NCI-H2107 (cell line): Measurements from ENCODE around the gene NOS1AP.
"Not testable (repeated sequence)": the region's sequence is repeated elsewhere in the genome, so short reads cannot be mapped to it uniquely, and the experiment has no call there.

Source experiments
- DNase-seq: peaks from one replicate; lab custom pipeline; 2025; lab: John Stamatoyannopoulos, UW

NOS1AP gene

DNA sequence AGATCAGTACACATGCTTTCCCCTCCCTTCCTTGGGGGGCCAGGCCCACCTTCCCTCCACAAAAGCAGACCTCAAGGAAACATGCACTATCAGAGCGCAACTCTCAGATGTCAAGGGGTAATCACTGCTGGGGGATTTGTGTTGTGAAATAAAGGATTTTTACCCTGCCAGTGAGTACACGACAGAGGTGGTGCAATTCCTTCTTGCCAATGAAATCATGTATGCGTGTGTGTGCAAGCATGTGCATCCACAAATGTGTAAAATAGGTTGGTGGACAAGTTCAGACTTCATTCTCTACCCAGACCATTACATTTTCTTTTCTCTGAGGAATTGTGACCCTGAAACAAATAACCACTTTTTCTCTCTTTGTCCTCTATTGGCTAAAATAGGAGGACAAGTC, 9.8 kb upstream of the NOS1AP start:
- no peak for DNase-seq

DNA sequence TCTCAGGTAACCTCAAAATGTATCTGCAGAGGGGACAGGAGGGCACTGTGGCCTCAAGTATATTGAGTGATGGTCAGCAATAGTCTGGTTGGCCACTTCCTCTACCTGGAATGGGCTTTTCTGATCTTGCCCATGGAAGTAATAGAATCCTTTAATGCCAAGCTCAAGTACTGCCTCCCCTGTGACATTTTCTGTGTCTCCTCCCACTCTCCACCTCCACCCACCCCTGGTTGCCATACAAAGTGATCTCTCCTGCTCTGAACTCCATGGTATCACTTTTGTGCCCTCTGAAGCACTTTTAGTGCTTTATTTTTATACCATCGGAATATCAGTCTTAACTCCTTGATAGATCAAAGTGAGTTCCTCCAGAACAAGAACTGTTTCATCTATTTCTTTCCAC, 9.2 kb upstream of the NOS1AP start:
- DNase-seq, result no peak

DNA sequence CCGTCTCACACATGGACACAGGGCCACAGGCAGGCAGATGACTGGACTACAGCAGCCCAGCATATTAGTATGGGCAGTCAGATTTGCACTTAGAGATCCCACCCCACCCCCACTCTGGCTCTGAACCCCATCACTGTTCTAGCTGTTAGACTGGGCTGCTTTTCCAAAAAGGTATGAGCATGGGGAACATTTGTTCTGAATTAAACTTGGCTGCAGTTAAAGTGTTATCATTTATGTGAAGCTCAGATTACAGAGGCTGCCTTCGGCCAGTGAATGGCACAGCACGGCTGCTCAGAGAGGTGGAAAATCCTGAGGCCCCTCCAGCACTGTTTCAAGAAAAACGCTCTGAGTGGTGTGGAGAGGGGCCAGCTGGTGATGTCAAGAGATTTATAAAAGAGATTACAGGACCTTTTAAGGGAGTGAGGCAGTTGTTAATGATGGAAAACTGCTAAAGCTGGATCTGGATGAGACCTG, 6.9 kb upstream of the NOS1AP start:
- no peak for DNase-seq

DNA sequence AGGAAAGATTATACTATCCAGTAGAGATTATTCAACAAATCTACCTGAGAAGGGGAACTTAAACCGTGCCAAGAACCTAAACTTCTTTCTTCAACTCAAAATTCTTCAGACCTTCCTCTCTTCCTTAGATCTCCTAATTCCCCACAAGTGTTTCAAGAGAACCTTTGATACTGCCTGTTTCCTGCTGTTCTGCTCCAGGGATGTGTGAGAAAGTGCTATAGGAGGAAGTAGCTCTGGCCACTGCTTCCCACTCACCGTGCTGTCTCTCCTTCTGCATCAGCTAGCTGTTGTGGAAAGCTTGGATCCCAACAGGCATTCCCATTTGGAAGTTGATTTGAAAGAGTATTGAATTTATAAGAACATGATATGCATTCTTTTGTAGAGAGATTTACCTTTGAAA, 4.5 kb upstream of the NOS1AP start:
- no peak for DNase-seq

DNA sequence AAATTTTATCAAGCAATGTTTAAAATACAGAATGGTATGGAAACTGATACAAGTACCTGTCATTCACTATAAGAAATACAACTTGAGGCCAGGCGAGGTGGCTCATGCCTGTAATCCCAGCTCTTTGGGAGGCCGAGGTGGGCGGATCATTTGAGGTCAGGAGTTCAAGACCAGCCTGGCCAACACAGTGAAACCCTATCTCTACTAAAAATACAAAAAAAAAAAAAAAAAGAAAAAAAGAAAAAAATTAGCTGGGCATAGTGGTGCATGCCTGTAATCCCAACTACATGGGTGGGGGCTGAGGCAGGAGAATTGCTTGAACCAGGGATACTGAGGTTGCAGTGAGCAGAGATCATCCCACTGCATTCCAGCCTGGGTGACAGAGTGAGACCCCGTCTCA, 2.7 kb upstream of the NOS1AP start:
- not testable (repeated sequence) for DNase-seq

DNA sequence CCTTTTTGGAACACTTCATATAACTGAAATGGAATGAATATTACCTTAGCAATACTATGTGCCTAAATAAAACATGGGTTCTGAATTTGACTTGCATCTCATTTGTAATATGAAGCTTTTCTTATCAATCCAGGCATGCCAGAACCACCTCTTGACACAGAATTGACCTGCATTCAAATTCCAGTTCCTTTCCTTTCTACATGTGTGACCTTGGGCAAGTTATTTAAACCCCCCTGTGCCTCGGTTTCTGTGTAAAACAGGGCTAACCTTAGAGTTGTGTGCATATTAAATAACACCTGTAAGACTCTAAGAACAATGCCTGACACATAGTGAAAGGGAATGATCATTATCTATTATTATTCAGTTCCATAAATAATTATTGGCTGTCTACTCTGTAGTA, 2.0 kb upstream of the NOS1AP start:
- no peak for DNase-seq

DNA sequence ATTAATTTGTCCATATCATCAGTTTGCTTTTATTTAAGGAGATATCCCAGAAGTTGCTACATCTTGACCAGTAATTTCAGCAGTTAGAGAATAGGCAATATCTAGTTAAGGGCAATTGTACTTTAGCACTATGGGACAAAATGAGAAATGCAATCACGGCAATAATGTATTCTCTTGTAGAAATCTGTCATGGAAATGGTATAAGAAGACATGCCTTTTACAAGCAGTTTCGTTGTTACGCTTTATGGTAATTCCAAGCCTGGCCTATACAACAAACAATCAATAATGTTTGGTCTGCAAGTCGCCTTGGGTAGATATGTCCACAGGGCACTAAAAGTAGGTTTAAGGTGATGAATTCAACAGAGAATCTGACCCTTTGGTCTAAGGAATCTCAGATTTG, 1.2 kb upstream of the NOS1AP start:
- no peak for DNase-seq

DNA sequence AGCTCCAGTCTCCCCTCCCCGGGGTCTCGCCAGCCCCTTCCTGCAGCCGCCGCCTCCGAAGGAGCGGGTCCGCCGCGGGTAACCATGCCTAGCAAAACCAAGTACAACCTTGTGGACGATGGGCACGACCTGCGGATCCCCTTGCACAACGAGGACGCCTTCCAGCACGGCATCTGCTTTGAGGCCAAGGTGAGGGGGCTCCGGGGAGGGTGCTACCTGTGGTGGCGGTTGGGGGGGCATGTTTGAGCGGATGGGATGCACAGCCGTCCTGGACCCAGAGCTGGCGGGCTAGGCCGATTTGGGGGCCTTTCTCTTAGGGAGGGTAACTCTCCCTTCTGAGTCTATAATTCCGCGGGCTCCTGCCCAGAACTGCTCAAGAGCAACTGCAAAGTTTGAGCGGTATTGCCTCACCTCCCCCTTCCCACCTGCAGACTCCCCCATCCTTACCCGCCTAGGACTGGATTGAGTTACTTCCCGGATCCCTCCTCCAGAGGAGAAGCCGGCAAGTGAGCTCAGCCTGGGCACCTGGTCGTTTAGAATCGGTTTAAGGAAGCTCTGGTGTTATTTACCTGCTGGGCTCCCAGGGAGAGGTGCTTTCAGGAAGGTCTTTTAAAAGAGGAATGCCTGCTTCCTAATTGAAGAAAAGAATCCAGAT, 730 bp downstream of the NOS1AP start:
- DNase-seq, result peak; percentile 71

DNA sequence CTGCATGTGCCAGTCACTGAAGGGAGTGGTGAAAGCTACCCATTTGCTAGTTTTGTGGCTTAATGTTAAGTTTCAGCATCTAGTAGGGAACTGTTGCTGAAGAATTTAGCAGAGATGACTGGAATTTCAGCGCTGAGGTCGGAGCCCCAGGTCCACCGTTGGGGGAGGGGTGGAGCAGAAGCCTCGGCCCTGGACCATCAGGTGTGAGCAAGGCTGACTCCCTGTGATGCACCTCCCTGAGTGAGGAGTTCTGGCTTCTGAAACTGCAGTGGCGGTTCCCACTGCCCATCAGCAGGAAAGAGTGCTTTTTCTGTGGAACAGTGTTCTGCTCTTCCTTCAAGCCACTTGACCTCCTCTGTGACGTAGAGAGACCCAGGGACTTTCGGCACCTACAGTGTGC, 1.3 kb downstream of the NOS1AP start:
- no peak for DNase-seq

DNA sequence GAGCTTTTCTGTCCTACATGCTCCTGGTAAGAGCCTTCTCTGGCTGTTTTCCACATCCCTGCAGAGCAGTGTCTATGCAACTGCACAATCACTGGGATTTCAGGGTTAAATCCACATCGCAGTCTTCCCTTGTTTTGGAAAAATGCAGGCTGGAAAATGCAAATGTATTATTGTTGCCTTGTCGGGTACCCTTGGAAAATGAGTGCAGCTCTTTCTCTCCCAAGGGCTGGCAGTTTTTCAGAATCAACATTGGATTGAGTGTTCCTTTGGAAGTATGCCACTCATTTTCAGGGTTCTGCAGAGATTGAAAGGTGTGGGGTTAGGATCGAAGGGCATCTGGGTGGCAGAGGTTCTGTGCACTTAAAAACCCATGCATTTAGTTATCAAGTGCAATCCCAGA, 3.2 kb downstream of the NOS1AP start:
- DNase-seq, result no peak

DNA sequence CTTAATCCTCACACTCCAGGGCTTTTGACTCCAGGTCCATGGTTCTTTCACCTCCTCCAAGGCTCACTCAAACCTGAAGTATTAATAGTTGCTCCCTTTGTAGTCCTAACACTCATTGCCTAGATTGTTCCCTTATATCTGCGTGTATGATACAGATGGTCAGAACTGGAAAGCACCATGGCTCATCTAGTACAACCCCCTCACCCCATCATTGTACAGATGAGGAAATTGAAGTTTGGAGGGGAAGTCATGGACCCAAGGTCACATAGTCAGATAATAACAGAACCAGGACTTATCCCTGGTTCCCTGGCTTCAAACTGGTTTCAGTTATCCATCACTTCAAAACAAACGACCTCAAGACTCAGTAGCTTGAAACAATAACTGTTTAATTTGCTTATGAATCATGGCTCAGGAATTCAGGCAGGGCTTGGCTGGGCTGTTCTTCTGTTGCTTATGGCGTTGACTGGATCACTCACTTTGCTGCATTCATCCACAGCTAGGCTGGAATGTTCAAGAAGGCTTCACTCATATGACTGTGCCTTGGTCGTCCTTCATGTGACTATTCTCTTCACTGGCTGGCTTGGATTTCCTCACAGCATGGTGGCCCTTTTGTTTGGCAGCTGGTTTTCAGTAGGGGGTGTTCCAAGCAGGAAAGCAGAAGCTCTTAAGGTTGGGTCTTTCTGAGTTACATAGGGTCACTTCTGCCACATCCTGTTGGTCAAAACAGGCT, 5.0 kb downstream of the NOS1AP start:
- no peak for DNase-seq

DNA sequence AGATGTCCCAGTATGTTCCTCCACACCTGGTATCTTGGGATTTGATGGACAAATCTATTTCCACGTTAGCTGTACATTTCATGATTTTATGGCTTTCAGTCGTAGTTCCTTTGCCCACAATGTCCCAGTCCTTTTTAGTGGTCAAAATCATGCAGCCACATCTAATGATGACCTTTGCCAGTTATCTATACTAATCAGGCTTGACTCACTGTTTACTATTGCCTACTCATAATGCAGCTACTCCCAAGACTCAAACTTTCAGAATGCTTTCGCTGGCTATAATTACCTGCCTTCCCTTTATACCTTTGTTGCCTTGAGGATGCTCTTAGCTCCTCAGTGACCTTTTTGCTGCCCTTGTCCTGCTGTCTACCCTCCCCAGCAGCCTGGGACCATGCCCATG, 6.4 kb downstream of the NOS1AP start:
- DNase-seq, result no peak

DNA sequence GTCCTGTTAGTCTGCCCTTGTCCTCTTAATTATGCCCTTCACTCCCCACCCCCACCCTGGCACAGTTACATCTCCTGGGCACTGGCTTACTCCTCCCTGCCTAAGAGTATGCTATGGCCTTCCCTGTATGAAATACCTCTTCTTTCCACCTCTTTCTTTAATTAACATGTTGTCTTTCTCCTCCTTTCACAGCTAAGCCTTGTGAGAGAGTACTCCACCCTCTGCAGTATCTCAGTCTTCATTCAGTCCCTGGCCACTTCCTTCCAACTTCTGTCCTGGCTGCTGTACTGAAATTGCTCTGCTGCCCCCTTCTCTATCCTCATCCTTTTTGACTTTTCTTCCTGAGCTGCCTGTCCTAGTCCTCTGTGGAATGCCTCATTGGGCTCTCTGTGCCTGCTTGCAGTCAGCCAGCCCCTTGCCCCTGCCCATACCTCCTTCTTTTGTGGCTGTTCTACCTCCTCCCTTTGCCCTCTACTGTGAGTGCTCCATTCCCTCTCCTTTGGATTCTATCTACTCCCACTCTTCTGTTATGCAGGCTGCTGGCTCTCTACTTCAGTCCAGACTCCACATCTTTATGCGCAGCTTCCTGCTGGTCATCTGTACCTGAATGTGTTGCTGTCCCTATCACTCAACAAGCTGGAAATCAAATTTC, 8.3 kb downstream of the NOS1AP start:
- DNase-seq, result no peak

DNA sequence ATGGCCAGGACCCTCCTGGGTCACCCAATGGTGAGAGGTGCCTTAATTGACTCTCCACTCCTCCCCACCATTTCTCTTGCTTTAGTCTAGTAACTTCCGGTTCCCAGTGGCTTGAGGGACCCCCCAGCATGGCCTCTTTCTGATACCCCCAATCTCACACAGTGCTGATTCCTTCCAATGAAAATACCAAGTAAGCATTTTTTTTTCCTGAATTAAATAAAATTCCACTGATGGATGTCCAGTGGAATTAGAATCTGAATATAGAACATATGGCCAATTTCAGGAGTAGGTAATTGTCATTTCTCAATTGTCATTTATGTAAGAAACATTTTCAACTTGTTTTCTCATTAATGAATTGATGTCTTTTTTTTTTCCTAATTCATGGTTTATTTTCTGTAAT, 9.5 kb downstream of the NOS1AP start:
- DNase-seq, result no peak

DNA sequence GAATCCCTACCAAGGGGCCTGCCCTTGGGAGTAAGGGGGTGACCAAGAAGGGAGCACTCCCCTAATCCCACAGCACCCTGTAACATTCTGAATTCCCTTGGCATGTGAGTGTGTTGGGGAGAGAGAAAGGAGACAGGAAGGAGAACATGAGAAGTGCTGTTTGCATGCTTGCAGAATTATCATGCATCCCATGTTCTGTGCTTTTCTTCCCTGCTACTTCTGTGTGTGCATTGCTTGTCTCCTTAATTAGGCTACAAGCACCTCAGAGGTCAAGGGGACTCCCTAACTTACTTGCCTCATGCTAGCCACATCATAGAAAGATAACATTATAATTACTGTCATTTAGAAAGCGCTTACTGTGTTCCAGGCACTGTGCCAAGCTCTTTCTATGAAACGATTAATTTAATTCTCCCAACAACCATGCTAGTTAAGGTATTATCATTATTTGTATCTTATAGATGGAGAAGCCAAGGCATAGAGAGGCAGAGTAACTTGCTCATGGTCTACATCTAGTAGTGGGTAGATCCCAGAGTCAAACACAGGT, 11.1 kb downstream of the NOS1AP start:
- DNase-seq, result no peak

DNA sequence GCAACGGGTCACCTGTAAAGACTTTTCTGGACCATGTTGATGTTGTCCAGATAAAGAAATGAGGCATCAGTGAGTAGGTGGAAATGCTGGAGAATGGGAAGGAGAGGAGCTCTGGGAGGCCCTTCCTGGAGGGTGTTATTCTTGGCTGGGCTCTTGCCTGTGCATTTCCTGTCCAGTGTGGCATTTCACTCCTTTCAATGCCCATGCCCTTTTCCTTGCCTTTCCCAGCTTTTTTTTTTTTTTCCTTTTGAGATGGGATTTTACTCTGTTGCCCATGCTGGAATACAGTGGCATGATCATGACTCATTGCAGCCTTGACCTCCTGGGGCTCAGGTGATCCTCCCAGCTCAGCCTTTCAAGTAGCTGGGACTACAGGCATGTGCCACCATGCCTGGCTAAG, 11.8 kb downstream of the NOS1AP start:
- DNase-seq, result no peak

DNA sequence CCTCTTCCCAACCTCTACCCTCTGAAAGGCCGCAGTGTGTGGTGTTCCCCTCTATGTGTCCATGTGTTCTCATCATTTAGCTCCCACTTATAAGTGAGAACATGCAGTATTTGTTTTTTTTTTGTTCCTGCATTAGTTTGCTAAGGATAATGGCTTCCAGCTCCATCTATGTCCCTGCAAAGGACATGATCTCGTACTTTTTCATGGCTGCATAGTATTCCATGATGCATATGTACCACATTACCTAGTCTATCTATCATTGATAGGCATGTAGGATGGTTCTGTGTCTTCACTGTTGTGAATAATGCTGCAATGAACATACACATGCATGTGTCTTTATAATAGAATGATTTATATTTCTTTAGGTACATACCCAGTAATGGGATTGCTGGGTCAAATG, 12.6 kb downstream of the NOS1AP start:
- not testable (repeated sequence) for DNase-seq

DNA sequence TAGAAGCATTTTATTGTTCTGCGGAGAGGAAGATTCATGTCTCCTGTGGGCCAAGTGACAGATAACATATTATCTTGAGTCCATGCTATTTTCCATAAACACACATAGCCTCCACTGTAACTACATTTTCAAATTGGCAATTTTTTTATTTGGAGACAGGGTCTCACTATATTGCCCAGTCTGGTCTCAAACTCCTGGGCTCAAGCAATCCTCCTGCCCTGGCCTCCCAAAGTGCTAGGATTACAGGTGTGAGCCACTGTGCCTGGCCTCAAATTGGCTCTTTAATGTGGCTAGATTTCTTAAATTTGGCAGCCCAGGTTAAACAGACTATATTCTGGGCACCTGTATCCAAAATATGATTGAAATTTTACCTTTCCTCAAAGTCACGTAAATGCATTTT, 13.8 kb downstream of the NOS1AP start:
- DNase-seq, result no peak

DNA sequence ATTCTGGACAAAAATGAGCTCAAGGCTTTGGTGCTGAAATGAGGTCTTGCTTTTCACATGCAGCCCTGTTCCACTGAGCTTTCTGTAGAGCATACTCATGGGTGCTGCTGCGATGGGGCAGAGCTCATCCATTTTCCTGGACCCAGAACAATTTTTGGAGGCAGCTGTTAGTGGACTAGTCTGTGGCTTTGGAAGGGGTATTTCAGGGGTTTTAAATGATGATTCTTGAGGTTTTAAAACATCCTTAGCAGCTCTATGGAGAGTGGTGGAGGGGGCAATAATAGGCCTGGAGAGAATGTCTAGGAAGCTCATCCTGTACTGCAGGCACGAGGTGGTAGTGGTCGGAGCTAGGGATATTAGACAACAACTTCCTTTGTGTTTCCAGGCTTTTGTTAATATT, 16.5 kb downstream of the NOS1AP start:
- DNase-seq, result no peak

DNA sequence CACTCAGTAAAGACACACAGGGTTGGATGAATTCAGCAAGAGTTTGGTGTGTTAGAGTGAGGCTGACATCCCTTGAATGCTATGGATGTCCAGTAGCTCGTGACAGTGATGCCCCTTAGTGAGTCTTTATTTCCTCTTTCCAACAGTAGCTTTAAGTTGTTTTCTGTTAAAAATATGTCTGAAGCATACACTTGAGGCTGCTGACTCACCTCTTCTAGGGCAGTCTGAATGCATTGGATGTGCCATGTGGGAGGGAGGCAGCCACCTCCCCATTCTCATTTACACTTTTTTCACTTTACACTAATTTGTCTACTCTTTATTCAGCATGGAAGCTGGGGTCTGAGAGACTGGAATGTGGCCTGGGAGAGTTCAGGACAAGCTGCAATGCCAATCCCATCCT, 17.6 kb downstream of the NOS1AP start:
- DNase-seq, result no peak

DNA sequence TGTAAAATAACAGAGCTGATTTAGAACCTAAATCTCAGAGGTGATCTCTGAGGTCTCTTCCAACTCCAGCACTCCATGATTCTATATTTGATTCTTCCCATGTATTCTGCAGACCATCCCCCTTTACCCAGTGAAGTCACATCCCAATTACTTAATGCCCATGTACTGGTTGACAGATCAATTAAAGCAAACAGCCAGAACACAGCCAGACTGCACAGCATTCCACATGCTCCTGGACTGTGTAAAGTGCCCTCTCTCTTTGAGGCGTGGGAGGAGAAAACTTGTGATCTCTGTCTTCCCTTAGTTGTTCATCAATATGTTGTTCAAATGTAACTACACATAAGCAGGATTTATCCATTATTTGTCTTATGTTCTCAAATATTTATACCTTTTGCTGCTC, 18.1 kb downstream of the NOS1AP start:
- no peak for DNase-seq

DNA sequence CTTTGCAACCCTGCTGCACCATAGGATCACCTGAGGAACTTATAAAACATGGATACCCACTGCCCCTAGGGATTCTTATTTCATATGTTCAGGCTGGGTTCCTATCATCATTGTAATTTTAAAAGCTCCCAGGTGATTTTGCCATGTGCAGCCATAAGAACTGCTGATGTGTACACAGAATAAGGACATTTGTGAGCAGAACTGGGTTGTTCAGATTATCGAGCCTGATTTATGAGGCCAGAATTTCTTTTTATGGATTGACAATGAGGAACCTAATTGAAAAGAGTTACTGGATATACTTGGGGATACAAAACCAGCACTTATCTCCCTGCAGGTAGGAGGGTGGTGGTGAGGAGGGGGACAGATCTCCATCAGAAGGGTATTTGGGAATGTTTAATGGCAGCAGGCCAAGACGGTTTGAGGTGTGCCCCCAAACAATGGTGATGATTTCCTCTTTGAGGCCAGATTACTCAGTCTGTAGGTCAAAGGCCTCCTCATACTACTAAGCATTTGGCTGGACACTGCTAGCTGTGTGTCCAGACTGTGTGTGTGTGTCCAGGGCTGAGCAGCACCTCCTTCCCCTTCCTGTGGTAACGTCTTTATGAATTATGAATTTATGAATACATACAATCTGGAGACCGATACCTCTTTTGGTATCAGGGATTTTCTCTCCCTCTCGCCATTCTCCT, 18.9 kb downstream of the NOS1AP start:
- no peak for DNase-seq

DNA sequence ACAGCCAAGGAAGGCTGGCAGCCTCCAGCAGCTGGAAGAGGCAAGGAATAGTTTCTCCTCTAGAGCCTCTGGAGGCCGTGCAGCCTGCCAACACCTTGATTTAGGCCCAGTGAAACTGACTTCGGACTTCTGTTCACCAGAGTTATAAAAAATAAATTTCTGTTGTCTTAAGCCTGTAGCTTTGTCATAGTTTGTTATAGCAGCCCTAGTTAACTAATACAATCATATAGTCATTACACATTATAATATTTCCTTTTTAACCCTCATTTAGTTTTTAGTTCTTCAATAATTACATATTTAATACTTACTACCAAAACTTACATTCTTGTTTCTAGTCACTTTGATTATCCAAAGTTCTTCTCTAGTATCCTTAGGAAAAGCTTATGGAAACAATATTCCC, 20.3 kb downstream of the NOS1AP start:
- no peak for DNase-seq
